Stimulated activated CD4-positive, alpha-beta T cell treated with anti-CD3 and anti-CD28 coated beads, Interleukin-4, amount 100 ng/mL, for 4 hours (primary cell): ENCODE results near the gene RNF220.

Experiments
- DNase-seq, 2 experiments: peaks; one replicate each; pipeline ENCODE4 v3.0.0-alpha.2; 2020

Gene RNF220

GRCh38 chr1:44407430-44408211, 2.6 kb downstream of the RNF220 start:
- peak in 1 of 2 experiments; percentile 7 for DNase-seq

DNA sequence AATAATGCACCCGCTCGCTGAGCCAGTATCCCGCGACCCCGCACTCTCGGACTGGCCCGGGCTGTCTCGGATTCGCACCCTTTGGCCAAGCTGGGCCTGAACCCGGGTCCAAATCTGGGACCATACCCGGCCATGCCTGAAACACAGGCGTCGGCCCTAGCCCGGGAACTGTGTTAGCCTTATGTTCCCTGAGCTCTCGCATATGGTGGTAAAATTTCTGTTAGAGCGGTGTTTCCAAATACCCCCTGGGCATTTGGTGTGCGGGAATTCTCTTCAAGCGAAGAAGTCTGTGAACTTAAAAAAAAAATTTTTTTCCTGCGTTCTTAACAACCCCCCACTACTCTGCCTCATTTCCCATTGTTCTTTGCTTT, 3.1 kb downstream of the RNF220 start:
- DNase-seq = no peak

- DNase-seq = peak in 1 of 2 experiments; percentile 12
Observed at GRCh38 chr1:44408632-44409602, 3.9 kb downstream of the RNF220 start.

- no peak for DNase-seq
Observed at GRCh38 chr1:44409757-44410156, 4.7 kb downstream of the RNF220 start.

DNA sequence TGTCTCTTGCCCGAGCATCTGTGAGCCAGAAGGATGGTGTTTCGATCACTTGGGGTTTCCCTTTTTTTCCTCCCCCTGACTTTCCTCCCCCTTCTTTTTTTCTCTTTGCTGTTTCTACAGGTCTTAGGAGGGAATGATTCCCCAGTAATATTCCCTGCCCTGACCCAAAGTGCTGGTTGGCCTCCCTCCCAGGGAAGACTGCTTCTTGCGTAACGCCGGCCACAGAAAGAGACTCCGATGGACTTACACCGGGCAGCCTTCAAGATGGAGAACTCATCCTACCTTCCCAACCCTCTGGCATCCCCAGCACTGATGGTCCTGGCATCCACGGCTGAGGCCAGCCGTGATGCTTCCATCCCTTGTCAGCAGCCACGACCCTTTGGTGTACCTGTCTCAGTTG, 6.8 kb downstream of the RNF220 start:
- DNase-seq = no peak

GRCh38 chr1:44412601-44413000, 7.5 kb downstream of the RNF220 start:
- no peak for DNase-seq

DNA sequence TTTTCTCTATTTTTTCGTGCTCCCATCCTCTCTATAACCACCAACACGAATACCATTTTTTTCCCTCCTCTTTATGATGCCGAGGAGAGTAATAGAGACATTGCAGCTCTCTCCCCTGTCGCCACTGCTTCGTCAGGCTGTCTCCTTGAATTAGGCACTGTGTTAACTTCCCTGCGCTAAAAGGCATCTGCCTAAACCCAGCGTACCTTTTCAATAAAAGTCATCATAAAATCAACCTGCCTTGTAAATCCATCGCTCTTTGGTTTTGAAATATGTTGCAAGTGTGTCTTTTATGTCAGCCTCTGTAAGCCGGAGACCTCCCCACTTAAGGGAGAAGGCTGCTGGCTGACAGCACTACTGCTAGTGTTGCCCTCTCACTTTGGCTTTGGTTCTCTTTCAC, 8.7 kb downstream of the RNF220 start:
- no peak for DNase-seq

DNA sequence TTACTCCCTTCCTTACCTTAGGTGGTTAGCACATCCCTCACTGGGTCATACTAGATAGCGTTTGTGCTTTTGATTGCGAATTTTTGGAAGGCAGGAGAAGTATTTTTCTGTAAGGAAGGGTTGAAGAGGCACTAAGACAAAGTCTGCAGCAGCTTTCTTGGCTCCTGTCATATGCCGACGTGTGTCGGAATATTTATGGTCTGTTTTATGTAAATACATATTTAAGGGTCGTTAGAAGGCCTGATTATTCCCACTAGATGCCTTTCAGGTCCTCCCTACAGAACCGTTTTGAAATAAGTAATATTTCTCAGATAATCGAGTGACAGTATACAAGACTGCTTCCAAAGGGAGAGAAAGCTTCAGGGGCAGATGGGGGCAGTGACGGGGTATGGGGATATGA, 10.0 kb downstream of the RNF220 start:
- DNase-seq = no peak

- DNase-seq = no peak
Observed at GRCh38 chr1:44416408-44416807, 11.4 kb downstream of the RNF220 start.

GRCh38 chr1:44417351-44418021, 12.4 kb downstream of the RNF220 start:
- DNase-seq = peak in 1 of 2 experiments; percentile 3

- DNase-seq = peak in 1 of 2 experiments; percentile 7
Observed at GRCh38 chr1:44418022-44418673, 13.1 kb downstream of the RNF220 start.

DNA sequence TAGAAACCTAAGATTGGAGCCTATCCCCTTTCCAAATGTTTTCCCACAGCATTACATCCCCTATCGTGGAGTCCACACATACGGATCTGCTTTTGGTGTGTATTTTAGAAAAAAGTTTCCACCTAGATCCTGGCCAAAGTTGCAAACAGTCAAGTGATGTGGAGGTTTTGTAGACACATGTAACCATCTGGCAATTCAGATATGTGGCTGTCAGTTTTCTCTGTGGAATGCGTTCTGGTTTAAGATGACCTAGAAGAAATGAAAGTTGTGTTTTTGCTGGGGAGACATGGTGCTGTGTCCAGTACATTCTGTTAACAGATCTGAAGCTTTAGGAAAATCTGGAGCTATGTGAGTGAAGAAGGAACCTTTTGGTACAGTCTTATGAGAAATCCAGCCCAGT, 14.8 kb downstream of the RNF220 start:
- no peak for DNase-seq

- DNase-seq = no peak
Observed at GRCh38 chr1:44420535-44420934, 15.5 kb downstream of the RNF220 start.

- no peak for DNase-seq
Observed at GRCh38 chr1:44421446-44421884, 16.4 kb downstream of the RNF220 start.

GRCh38 chr1:44422161-44422560, 17.1 kb downstream of the RNF220 start:
- DNase-seq = no peak

GRCh38 chr1:44423591-44424537, 18.8 kb downstream of the RNF220 start:
- DNase-seq = no peak

- DNase-seq = no peak
Observed at GRCh38 chr1:44424747-44425146, 19.7 kb downstream of the RNF220 start.

- DNase-seq = no peak
Observed at GRCh38 chr1:44425341-44426082, 20.5 kb downstream of the RNF220 start.

- DNase-seq = no peak
Observed at GRCh38 chr1:44431861-44432260, 26.8 kb downstream of the RNF220 start.

- no peak for DNase-seq
Observed at GRCh38 chr1:44433209-44433608, 28.2 kb downstream of the RNF220 start.
